ENCODE results near the gene ZFPM1.

Gene ZFPM1

DNA sequence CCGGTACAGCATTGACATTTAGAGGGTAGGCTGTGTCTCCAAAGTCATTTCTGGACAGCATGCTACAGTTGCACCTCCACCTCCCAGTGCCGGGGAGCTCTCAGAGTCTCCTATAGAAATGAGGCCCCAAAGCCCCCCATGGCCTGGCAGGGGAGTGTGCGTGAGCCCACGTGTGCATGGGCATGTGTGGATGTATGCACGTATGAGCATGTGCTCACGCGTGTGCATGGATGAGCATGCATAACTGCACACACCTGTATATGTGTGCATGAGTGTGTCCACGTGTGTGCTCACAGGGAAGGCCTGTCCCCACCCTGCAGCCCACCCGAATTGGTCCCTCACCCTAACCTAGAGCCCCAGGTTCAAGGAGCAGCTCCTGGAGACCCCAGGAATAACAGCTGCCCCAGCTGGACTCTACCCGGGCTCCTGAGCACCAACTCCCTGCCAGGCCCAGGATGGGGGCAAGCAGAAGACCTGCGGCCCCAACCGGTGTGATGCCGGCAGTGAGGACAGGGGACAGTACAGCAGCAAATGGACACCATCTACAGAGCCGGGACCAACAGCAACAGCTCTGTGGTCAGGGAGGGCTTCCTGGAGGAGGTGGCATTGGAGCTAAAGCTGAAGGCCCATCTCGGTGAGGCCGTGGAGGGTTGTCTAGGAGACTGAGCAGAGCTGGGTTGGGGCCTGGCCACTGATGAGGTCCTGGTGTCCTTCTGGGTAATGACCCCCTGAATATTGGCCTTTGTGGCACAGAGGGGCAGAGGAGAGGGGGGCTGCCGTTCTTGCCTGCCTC, 35.2 kb upstream of the ZFPM1 start:
- no peak for DNase-seq (ENCODE audit: low read depth in 3 of 3)

DNA sequence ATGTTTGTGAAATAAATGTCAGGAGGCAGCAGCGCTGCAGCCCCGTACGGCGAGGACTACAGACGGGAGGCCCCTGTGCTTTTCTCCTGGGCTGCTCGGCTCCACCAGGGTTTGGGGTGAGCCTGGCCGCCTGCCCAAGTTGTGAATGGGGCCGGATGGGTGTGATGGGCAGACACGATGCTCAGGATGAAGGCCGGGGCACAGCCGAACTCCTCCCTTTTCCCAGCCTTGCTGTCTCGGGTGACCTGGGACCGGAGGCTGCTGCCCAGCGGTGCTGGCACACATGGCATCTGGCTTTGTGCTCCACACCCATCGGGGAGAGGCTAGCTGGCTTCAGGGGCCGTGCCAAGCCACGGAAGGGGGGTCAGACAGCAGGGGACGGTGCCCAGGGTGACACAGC, 34.2 kb upstream of the ZFPM1 start:
- no peak for DNase-seq (ENCODE audit: low read depth in 3 of 3)

DNA sequence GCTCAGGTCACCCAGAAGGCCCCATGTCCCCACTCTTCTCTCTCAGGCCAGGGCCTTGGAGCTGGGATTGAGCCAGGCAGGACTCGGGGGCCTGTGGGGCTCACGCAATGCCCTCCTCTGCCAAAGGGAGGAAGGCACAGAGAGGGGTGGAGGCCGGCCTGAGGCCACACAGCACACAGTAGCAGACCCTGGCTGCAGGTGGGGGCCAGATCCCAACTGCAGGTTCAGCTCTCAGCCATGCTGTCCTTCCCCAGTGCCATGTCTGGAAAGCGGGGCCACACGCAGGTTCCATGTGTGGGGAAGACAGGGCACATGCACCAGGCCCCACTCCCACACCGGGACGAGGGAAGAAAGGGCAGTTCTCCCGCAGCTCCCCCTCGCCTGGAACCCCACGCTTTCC, 33.3 kb upstream of the ZFPM1 start:
- DNase-seq (ENCODE audit: low read depth in 3 of 3), result no peak

DNA sequence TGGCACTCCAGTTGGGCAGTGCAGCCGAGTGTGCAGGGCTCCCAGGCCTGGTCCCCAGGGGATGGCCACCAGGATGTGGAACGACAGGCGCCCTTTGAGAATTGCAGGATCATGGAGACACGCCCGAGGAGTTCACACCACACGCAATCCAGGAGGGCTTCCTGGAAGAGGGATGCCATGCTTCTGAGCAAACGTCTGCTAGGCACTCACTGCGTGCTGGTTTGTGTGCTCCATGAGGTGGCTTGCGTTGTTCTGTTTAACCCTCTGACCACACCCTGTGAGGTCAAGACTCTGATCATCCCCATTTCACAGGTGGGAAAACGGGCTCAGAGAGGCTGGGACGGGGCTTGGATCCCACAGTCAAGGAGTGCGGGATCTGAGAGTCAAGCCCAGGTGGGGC, 32.6 kb upstream of the ZFPM1 start:
- DNase-seq (ENCODE audit: low read depth in 3 of 3), result no peak

DNA sequence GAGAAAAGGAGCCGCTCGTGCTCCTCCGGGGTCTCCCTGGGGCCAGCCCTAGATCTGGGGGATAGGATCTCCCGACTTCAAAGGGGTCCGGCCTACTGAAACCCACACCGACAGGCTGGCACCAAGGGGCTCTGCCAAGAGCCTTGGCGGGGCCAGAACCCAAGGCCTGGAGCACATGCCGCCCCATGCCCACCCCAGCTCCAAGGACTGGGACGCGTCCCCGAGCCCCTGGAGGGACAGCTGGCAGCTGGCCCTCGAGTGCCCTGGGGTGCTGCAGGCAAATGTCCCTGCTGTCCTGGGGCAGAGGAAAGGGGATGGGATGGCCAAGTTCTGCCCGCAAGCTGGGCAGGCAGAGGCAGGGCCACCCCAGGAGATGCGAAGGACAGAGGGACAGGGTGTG, 31.8 kb upstream of the ZFPM1 start:
- DNase-seq (ENCODE audit: low read depth in 3 of 3), result no peak

DNA sequence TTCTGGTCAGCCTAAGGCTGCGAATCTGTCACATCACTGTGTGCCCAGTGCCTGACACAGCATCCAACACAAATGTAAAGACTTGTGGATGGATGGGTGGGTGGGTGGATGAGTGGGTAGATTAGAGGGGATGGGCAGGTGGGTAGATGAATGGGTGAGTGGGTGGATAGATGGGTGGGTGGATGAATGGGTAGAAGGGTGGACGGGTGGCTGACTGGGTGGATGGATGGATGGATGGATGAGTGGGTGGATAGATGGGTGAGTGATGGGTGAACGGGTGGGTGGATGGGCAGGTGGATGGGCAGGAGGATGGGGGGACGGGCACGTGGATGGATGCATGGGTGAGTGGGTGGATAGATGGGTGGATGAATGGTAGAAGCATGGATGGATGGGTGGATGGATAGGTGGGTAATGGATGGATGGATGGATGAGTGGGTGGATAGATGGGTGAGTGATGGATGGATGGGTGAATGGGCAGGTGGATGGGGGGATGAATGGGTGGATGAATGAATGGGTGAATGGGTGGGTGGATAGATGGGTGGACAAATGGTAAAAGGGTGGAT, 31.1 kb upstream of the ZFPM1 start:
- DNase-seq (ENCODE audit: low read depth in 3 of 3), result no peak

DNA sequence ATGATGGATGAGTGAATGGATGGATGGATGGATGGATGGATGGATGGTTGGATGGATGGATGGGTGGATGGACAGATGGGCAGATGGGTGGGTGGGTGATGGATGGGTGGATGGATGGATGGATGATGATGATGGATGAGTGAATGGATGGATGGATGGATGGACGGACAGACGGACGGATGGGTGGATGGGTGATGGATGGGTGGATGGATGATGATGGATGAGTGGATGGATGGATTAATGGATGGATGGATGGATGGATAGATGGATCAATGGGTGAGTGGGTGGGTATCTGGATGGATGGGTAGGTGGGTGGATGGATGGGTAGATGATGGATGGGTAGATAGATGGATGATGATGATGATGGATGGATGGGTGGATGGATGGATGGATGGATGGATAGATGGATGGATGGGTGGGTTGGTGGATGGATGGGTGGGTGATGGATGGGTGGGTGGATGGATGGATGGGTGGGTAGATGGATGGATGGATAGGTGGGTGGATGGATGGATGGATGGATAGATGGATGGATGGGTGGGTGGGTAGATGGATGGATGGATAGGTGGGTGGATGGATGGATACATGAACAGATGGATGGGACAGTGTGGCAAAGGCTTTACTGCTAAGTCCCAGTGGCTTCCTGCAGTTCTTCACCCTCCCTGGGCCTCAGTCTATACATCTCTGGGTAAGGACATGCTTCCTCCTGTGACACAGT, 30.2 kb upstream of the ZFPM1 start:
- DNase-seq (ENCODE audit: low read depth in 3 of 3), result no peak

DNA sequence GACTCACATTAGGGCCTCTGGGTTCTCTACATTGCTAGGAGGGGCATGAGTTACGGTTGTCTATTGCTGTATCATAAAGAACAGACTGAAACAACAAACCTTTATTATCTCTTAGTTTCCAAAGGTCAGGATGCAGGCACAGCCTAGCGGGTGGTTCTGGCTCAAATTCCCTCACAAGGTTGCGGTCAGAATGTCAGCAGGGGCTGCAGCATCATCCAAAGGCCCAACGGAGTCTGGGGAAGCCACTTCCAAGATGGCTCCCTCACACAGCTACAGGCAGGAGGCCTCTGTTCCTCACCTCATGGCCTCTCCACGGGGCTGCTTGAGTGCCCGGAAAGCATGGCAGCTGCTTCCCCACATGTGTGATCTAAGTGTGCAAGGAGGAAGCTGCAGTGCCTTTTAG, 29.6 kb upstream of the ZFPM1 start:
- no peak for DNase-seq (ENCODE audit: low read depth in 3 of 3)

DNA sequence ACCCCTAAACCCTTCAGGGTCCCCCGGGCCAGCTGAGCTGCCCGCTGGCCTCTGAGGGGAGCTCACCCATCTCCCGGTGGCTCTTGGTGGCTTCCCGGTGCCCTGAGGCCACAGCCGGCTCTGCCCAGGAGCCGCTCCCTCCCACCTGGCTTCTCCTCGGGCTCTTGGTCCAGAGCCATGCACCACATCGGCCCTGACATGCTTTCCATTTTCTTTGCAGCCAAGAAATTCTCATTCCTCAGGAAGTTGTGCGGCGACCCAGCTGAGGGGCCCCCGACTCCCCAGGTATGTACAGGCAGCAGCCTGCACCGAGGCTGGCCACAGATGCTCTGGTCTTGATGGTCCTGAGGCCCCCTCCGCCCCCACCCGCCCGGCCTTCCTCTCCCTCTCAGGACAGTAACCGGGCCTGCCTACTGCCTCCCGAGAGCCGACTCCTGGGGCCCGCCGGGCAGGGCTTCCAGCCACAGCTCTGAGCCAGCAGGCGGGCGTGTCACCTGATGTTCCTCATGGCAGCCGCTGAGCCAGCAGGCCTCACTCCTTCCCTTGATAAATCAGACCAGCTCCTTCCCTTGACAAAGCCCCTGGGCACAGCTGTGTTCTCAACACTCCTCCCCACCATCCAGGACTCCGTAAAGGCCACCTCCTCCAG, 28.4 kb upstream of the ZFPM1 start:
- DNase-seq (ENCODE audit: low read depth in 3 of 3), result no peak

DNA sequence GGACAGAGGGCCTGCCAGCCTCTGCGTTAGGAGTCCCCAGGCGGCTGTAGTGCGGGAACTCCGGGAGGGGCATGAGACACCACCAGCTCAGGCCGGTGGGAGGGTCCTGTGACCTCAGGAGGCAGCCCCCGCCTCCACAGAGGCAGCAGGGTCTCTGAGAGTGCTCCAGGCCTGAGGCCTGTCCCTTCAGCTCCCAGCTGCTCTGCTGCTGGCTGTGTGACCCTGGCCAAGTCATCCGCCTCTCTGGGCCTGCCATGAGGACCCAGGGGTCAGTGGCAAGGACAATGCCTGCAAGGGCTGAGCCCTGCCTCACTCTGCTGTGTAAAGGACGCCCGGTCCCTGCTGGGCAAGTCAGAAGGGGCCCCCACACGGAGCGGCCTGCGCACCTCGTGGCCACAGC, 27.1 kb upstream of the ZFPM1 start:
- no peak for DNase-seq (ENCODE audit: low read depth in 3 of 3)

DNA sequence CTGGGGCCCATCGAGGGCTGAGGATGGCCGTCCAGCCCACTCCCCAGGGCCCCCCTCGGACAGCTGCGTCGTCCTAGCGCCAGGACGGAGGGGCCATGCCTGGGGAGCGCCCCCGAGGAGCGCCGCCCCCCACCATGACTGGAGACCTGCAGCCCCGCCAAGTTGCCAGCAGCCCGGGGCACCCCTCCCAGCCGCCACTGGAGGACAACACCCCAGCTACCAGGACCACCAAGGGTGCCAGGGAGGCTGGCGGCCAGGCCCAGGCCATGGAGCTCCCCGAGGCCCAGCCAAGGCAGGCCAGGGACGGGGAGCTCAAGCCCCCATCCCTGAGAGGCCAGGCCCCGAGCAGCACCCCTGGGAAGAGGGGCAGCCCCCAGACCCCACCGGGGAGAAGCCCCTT, 25.7 kb upstream of the ZFPM1 start:
- DNase-seq (ENCODE audit: low read depth in 3 of 3), result no peak

DNA sequence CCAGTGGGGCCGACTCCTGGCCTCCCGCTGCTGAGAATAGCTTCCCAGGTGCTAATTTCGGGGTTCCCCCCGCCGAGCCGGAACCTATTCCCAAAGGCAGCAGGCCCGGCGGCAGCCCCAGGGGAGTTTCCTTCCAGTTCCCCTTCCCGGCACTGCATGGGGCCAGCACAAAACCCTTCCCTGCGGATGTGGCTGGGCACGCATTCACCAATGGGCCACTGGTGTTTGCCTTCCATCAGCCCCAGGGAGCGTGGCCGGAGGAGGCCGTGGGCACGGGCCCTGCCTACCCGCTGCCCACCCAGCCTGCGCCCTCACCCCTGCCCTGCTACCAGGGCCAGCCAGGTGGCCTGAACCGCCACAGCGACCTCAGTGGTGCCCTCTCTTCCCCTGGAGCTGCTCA, 24.9 kb upstream of the ZFPM1 start:
- no peak for DNase-seq (ENCODE audit: low read depth in 3 of 3)

DNA sequence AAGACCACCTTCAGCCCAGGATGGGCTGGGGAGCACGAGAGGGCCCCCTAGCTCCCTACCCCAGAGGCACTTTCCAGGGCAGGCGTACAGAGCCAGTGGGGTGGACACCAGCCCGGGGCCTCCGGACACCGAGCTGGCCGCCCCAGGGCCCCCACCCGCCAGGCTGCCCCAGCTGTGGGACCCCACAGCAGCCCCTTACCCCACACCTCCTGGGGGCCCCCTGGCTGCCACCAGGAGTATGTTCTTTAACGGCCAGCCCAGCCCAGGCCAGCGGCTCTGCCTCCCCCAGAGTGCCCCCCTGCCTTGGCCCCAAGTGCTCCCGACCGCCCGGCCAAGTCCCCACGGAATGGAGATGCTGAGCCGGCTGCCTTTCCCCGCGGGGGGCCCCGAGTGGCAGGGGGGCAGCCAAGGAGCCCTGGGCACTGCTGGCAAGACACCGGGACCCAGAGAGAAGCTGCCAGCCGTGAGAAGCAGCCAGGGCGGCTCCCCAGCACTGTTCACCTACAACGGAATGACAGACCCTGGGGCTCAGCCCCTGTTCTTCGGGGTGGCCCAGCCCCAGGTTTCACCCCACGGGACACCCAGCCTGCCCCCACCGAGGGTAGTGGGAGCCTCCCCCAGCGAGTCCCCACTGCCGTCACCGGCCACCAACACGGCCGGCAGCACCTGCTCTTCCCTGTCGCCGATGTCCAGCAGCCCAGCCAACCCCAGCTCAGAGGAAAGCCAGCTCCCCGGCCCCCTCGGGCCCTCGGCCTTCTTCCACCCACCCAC, 24.3 kb upstream of the ZFPM1 start:
- no peak for DNase-seq (ENCODE audit: low read depth in 3 of 3)

DNA sequence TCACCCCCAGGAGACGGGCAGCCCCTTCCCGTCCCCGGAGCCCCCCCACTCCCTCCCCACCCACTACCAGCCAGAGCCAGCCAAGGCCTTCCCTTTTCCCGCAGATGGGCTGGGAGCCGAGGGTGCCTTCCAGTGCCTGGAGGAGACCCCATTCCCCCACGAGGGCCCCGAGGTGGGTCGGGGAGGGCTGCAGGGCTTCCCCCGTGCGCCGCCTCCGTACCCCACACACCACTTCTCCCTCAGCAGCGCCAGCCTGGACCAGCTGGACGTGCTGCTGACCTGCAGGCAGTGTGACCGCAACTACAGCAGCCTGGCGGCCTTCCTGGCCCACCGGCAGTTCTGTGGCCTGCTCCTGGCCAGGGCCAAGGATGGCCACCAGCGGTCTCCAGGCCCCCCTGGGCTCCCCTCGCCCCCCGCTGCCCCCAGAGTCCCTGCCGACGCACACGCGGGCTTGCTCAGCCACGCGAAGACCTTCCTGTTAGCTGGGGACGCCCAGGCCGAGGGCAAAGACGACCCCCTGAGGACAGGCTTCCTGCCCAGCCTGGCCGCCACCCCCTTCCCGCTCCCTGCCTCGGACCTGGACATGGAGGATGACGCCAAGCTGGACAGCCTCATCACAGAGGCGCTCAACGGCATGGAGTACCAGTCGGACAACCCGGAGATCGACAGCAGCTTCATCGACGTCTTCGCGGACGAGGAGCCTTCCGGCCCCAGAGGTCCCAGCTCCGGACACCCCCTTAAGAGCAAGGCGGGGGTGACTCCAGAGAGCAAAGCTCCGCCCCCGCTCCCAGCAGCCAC, 23.5 kb upstream of the ZFPM1 start:
- no peak for DNase-seq (ENCODE audit: low read depth in 3 of 3)

DNA sequence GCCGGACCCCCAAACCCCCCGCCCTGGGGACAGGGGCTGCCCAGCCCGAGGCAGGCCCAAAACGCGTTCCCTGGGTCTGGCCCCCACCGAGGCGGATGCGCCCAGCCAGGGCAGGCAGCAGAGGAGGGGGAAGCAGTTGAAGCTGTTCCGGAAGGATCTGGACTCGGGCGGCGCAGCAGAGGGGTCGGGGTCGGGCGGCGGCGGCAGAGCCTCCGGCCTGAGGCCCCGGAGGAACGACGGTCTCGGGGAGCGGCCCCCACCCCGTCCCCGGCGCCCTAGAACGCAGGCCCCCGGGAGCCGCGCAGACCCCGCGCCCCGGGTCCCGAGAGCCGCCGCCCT, 22.9 kb upstream of the ZFPM1 start:
- DNase-seq (ENCODE audit: low read depth in 3 of 3), result peak in 1 of 3 experiments; percentile 10

DNA sequence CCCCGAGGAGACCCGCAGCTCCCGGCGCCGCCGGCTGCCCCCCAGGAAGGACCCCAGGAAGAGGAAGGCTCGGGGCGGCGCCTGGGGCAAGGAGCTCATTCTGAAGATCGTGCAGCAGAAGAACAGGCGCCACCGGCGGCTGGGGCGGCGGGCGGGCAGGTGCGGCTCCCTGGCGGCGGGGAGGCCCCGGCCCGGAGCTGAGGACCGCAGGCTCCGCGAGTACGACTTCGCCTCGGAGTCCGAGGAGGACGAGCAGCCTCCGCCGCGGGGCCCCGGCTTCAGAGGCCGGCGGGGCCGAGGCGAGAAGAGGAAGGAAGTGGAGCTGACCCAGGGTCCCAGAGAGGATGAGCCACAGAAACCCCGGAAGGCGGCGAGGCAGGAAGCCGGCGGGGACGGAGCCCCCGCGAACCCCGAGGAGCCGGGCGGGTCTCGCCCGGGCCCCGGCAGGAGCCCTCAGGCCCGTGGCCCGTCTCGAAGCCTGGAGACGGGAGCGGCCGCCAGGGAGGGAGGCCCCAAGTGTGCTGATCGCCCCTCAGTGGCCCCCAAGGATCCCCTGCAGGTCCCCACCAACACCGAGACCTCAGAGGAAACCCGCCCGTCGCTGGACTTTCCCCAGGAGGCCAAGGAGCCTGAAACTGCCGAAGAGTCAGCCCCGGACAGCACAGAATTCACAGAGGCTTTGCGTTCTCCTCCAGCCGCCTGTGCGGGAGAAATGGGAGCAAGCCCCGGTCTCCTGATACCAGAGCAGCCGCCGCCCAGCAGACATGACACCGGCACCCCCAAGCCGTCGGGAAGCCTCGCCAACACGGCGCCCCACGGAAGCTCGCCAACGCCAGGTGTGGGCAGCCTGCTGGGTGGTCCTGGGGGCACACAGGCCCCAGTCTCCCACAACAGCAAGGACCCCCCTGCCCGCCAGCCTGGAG, 22.3 kb upstream of the ZFPM1 start:
- DNase-seq (ENCODE audit: low read depth in 3 of 3), result peak in 1 of 3 experiments; percentile 44

DNA sequence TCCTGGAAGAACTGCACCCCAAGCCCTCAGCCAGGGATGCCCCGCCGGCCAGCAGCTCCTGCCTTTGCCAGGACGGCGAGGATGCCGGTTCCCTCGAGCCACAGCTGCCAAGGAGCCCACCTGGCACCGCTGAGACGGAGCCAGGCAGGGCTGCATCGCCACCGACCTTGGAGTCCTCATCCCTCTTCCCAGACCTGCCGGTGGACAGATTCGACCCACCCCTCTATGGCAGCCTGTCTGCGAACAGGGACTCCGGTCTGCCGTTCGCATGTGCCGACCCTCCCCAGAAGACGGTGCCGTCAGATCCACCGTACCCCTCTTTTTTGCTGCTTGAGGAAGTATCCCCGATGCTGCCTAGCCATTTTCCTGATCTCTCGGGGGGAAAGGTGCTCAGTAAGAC, 21.4 kb upstream of the ZFPM1 start:
- DNase-seq (ENCODE audit: low read depth in 3 of 3), result no peak

DNA sequence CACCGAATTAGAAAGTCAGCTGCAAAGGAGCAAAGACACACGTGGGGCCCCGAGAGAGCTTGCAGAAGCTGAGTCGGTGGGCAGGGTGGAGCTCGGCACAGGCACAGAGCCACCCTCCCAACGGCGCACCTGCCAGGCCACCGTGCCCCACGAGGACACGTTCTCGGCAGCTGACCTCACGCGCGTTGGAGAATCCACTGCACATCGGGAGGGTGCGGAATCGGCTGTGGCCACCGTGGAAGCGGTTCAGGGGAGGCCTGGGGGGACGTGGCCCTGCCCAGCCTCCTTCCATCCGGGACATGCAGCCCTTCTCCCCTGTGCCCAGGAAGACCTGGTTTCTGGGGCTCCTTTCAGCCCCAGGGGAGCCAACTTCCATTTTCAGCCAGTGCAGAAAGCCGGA, 20.9 kb upstream of the ZFPM1 start:
- DNase-seq (ENCODE audit: low read depth in 3 of 3), result no peak

DNA sequence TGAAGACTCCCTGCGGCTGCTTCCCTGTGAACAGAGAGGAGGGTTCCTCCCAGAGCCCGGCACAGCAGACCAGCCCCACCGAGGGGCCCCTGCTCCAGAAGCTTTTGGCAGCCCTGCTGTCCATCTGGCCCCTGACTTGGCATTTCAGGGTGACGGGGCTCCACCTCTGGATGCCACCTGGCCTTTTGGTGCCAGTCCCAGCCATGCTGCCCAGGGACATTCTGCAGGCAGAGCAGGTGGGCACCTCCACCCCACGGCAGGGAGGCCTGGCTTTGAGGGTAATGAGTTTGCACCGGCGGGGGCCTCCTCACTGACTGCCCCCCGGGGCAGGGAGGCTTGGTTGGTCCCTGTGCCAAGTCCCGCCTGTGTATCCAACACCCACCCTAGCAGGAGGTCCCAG, 20.3 kb upstream of the ZFPM1 start:
- no peak for DNase-seq (ENCODE audit: low read depth in 3 of 3)

All from stimulated activated CD4-positive, alpha-beta T cell treated with anti-CD3 and anti-CD28 coated beads, TNF-alpha, amount 100 ng/mL, for 24 hours (primary cell).